Astrocyte (in vitro differentiated cells and primary cell): ENCODE results near the gene PSAT1. TPM values are rescaled to one million over a fixed set of nuclear protein-coding genes. Genes with fewer than 3 reads are reported as not detected.

Experiments used
- DNase-seq: peaks from one replicate; pipeline ENCODE4 v3.0.0-alpha.2; 2010; ENCODE audit warnings: low read depth
- FAIRE-seq: peaks from 2 replicates; lab custom pipeline; 2011; peaks lifted over from hg19 to GRCh38; lab: Jason Lieb, UNC
- H2AFZ ChIP-seq: 2 replicates; pipeline ENCODE4 v1.6.0; 2012; ENCODE audit warnings: low read depth, low read length, inconsistent platforms
- H3K27ac ChIP-seq: 2 replicates; pipeline ENCODE4 v1.5.1; 2011; ENCODE audit warnings: low read depth, low read length, inconsistent platforms
- H3K27me3 ChIP-seq: 2 replicates; pipeline ENCODE4 v1.6.0; 2011; ENCODE audit warnings: low read length, inconsistent platforms; ENCODE audit not compliant: insufficient read depth
- H3K36me3 ChIP-seq: 2 replicates; pipeline ENCODE4 v1.5.1; 2011; ENCODE audit warnings: low read length, inconsistent platforms; ENCODE audit not compliant: insufficient read depth
- H3K4me1 ChIP-seq: 2 replicates; pipeline ENCODE4 v1.5.1; 2011; ENCODE audit warnings: low read length, inconsistent platforms; ENCODE audit not compliant: insufficient read depth
- H3K4me2 ChIP-seq: 2 replicates; pipeline ENCODE4 v1.6.0; 2012; ENCODE audit warnings: low read length, inconsistent platforms
- H3K4me3 ChIP-seq: 2 replicates; pipeline ENCODE4 v1.5.1; 2011; ENCODE audit warnings: low read depth, mild to moderate bottlenecking, low read length, inconsistent platforms; ENCODE audit not compliant: insufficient read depth
- H3K79me2 ChIP-seq: 2 replicates; pipeline ENCODE4 v1.6.0; 2012; ENCODE audit warnings: mild to moderate bottlenecking, low read length, inconsistent platforms; ENCODE audit not compliant: insufficient read depth
- H3K9ac ChIP-seq: 2 replicates; pipeline ENCODE4 v1.6.0; 2012; ENCODE audit warnings: mild to moderate bottlenecking, low read length, inconsistent platforms
- H3K9me3 ChIP-seq: 2 replicates; pipeline ENCODE4 v1.5.1; 2012; ENCODE audit warnings: low read depth, mild to moderate bottlenecking, low read length, inconsistent platforms; ENCODE audit not compliant: insufficient read depth
- H4K20me1 ChIP-seq: 2 replicates; pipeline ENCODE4 v1.6.0; 2012; ENCODE audit warnings: low read length, inconsistent platforms; ENCODE audit not compliant: insufficient read depth
- H3K27ac Mint-ChIP-seq: one replicate; pipeline ENCODE4 v1.8.0; 2021; ENCODE audit warnings: mild to moderate bottlenecking, mixed read lengths; ENCODE audit not compliant: unreplicated experiment
- H3K27me3 Mint-ChIP-seq: one replicate; pipeline ENCODE4 v1.8.0; 2021; ENCODE audit warnings: low read depth, mixed read lengths; ENCODE audit not compliant: unreplicated experiment
- H3K36me3 Mint-ChIP-seq: one replicate; pipeline ENCODE4 v1.8.0; 2021; ENCODE audit warnings: low read depth, mixed read lengths; ENCODE audit not compliant: unreplicated experiment
- H3K4me1 Mint-ChIP-seq: one replicate; pipeline ENCODE4 v1.8.0; 2021; ENCODE audit warnings: low read depth, mixed read lengths; ENCODE audit not compliant: unreplicated experiment
- H3K4me3 Mint-ChIP-seq: one replicate; pipeline ENCODE4 v1.8.0; 2021; ENCODE audit warnings: mild to moderate bottlenecking, moderate library complexity, mixed read lengths; ENCODE audit not compliant: unreplicated experiment
- H3K9me3 Mint-ChIP-seq: one replicate; pipeline ENCODE4 v1.8.0; 2021; ENCODE audit warnings: mild to moderate bottlenecking, mixed read lengths; ENCODE audit not compliant: unreplicated experiment
- EZH2 ChIP-seq: IDR thresholded peaks from 2 replicates; pipeline ENCODE4 v1.6.1; 2012; ENCODE audit warnings: mild to moderate bottlenecking, low read length, inconsistent platforms; ENCODE audit not compliant: insufficient read depth
- total RNA-seq: library from RNA; stranded (reverse); gene quantifications from 2 replicates; pipeline ENCODE4 v1.2.1, GENCODE V29; 2021
- TF ChIP-seq, protein P1 (sequence below): IDR thresholded peaks from 2 replicates; pipeline ENCODE4 v1.5.1; 2011; ENCODE audit warnings: low read depth, mild to moderate bottlenecking, inconsistent platforms, low read length, moderate library complexity; ENCODE audit not compliant: insufficient read depth

PSAT1 gene
- total RNA-seq, 1 donor from 2014 or later, result 335 TPM

DNA sequence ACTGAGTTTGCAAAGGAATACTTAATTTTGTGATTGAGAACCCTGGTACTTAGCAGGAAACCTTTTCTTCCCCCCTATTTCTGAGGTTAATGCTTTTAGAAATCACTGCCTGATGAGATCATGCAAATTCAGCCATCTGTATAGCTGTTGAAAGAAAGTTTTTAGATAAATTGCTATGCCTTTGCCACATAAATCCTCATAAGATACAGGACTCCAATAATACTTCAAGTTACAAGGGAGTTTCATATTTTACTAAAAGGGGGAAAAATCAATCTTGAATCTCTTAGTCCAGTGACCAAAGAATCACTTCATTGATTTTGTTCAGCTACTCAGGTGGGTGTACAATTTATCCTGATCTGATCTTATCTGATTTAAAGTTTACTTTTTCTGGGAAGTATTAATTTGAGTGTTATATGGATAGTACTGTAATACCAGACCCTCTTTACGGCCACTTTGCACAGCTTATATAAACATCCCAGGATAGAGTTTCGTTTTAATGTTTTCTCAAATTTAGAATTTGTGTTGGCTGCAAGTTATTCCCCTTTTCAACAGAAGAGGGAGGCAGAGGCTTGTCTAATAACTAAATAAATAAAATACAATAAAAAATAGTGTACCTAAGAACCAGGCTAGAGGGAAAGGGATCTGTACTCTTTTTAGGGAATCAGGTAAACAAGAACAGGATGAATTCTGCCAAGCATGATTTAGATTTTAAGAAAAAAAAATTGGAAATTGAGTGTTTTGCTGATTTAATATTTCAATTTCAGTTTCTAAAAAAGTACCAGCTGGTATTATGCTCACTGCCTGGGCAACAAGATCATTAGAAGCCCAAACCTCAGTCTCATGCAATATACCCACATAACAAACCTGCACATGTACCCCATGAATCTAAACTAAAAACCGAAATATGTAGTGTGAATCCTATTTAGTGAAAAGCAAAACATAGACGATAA, 69.1 kb downstream of the PSAT1 start:
- H3K9ac ChIP-seq, result no peak overlapping the region
- no peaks in the 10 kb centered on the region for H3K9me3 Mint-ChIP-seq
- no peaks in the 10 kb centered on the region for H3K4me1 ChIP-seq
- H3K36me3 ChIP-seq, result no peaks in the 10 kb centered on the region
- H3K27ac ChIP-seq, result no peak overlapping the region
- no peak overlapping the region for H3K4me3 Mint-ChIP-seq
- H4K20me1 ChIP-seq, result no peaks in the 10 kb centered on the region
- H3K9me3 ChIP-seq, result no peaks in the 10 kb centered on the region
- TF ChIP-seq, protein P1, sequence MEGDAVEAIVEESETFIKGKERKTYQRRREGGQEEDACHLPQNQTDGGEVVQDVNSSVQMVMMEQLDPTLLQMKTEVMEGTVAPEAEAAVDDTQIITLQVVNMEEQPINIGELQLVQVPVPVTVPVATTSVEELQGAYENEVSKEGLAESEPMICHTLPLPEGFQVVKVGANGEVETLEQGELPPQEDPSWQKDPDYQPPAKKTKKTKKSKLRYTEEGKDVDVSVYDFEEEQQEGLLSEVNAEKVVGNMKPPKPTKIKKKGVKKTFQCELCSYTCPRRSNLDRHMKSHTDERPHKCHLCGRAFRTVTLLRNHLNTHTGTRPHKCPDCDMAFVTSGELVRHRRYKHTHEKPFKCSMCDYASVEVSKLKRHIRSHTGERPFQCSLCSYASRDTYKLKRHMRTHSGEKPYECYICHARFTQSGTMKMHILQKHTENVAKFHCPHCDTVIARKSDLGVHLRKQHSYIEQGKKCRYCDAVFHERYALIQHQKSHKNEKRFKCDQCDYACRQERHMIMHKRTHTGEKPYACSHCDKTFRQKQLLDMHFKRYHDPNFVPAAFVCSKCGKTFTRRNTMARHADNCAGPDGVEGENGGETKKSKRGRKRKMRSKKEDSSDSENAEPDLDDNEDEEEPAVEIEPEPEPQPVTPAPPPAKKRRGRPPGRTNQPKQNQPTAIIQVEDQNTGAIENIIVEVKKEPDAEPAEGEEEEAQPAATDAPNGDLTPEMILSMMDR, result peak; percentile 61
- no peak for TF ChIP-seq EZH2
- no peak overlapping the region for H3K4me3 ChIP-seq
- no peaks in the 10 kb centered on the region for H3K79me2 ChIP-seq
- no peaks in the 10 kb centered on the region for H3K27me3 Mint-ChIP-seq
- H3K4me1 Mint-ChIP-seq, result peaks cover 2% of the 10 kb centered on the region
- H3K36me3 Mint-ChIP-seq, result no peaks in the 10 kb centered on the region
- H3K4me2 ChIP-seq, result no peak overlapping the region
- H3K27me3 ChIP-seq, result no peaks in the 10 kb centered on the region
- DNase-seq, result no peak
- no peak overlapping the region for H3K27ac Mint-ChIP-seq
- no peak for FAIRE-seq
- H2AFZ ChIP-seq, result no peak overlapping the region

- H3K36me3 ChIP-seq, result no peaks in the 10 kb centered on the region
- no peak overlapping the region for H2AFZ ChIP-seq
- no peak overlapping the region for H3K4me3 ChIP-seq
- H3K9me3 ChIP-seq, result no peaks in the 10 kb centered on the region
- Mint-ChIP-seq H3K27ac (no peak overlapping the region), H3K27me3 (no peaks in the 10 kb centered on the region), H3K4me3 (no peak overlapping the region), H3K9me3 (no peaks in the 10 kb centered on the region), H3K4me1 (peaks cover 2% of the 10 kb centered on the region), H3K36me3 (no peaks in the 10 kb centered on the region)
- no peaks in the 10 kb centered on the region for H3K4me1 ChIP-seq
- no peak overlapping the region for H3K27ac ChIP-seq
- no peak overlapping the region for H3K9ac ChIP-seq
- no peak overlapping the region for H3K4me2 ChIP-seq
- DNase-seq (peak; percentile 63), FAIRE-seq (no peak)
- no peaks in the 10 kb centered on the region for H3K27me3 ChIP-seq
- no peaks in the 10 kb centered on the region for H3K79me2 ChIP-seq
- no peaks in the 10 kb centered on the region for H4K20me1 ChIP-seq
- TF ChIP-seq, protein P1, result no peak
- no peak for TF ChIP-seq EZH2
These were observed 69.9 kb downstream of the PSAT1 start for GRCh38 chr9:78366827-78367226.

DNA sequence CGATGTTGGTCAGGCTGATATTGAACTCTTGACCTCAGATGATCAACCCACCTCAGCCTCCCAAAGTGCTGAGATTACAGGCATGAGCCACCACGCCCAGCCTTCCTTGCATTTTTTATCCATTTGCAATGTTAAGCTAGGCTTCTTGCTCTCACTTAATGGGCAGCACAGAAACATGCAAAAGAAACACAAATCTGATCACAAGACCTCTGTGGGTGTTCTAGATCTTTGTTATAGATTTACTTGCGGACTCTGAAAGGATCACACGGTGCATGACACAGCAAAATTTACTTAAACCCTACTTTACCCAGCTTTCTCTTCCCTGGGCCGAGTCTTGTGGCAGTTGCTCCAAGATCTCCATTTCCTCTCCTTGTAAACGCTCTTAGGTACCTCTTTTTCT, 71.3 kb downstream of the PSAT1 start:
- Histone ChIP-seq H3K27ac (no peak overlapping the region), H3K36me3 (no peaks in the 10 kb centered on the region), H3K79me2 (no peaks in the 10 kb centered on the region), H3K27me3 (no peaks in the 10 kb centered on the region), H3K9ac (no peak overlapping the region), H3K9me3 (no peaks in the 10 kb centered on the region), H3K4me2 (no peak overlapping the region), H4K20me1 (no peaks in the 10 kb centered on the region), H3K4me1 (no peaks in the 10 kb centered on the region), H3K4me3 (no peak overlapping the region), H2AFZ (peak overlapping the region; percentile 18)
- peak; percentile 22 for DNase-seq
- Mint-ChIP-seq H3K9me3 (no peaks in the 10 kb centered on the region), H3K27me3 (no peaks in the 10 kb centered on the region), H3K4me1 (peaks cover 2% of the 10 kb centered on the region), H3K27ac (peak overlapping the region; percentile 67), H3K36me3 (no peaks in the 10 kb centered on the region), H3K4me3 (no peak overlapping the region)
- no peak for FAIRE-seq
- TF ChIP-seq EZH2, result no peak
- TF ChIP-seq, protein P1, result no peak
